Endothelial cell of umbilical vein (primary cell): ENCODE data around the gene DDX51. TPM values are rescaled to one million over a fixed set of nuclear protein-coding genes. Genes with fewer than 3 reads are reported as not detected.
"Not testable (repeated sequence)": the region's sequence is repeated elsewhere in the genome, so short reads cannot be mapped to it uniquely, and the experiment has no call there.

Experiments
- BruUV-seq: library from RNA; stranded (reverse); fragments of 400-500 nt; replicated peaks from 2 replicates; lab custom pipeline; 2021; lab: Mats Ljungman, UMichigan
- CTCF ChIA-PET: fragments of 300-600, 350-600 bp; sonication (Branson Sonifier 250); formaldehyde crosslinking; loops from one replicate; lab custom pipeline; 2021; ENCODE audit warnings: antibody characterized with exemption, inconsistent platforms; lab: Charles Lee
- POLR2A ChIA-PET: fragments of 300-600, 350-600 bp; sonication (Branson Sonifier 250); formaldehyde crosslinking; loops from one replicate; lab custom pipeline; 2021; ENCODE audit warnings: antibody characterized with exemption, inconsistent platforms; lab: Charles Lee
- DNase-seq: peaks from one replicate; pipeline ENCODE4 v3.0.0-alpha.2; 2011; ENCODE audit warnings: low read depth, low spot score
- FAIRE-seq: peaks from 2 replicates; lab custom pipeline; 2011; peaks lifted over from hg19 to GRCh38; lab: Jason Lieb, UNC
- H2AFZ ChIP-seq: 2 replicates; pipeline ENCODE4 v1.6.0; 2012; ENCODE audit warnings: low read depth, low read length, control low read depth, inconsistent platforms
- H3K27ac ChIP-seq: 2 replicates; pipeline ENCODE4 v1.5.1; 2011; ENCODE audit warnings: low read depth, mild to moderate bottlenecking, control low read depth, low read length, moderate library complexity; ENCODE audit not compliant: insufficient read depth
- H3K27me3 ChIP-seq, 2 experiments: 2 replicates each; pipeline versions ENCODE4 v1.6.0 to v1.6.1; 2011; ENCODE audit warnings: low read length in 2 of 2, mixed read lengths in 1 of 2; ENCODE audit not compliant: control insufficient read depth in 2 of 2, insufficient read depth in 2 of 2
- H3K36me3 ChIP-seq, 2 experiments: 2 replicates in 1 of 2; 3 replicates in 1 of 2; pipeline ENCODE4 v1.5.1; 2011; ENCODE audit warnings: low read length in 2 of 2, mild to moderate bottlenecking in 1 of 2, moderate library complexity in 1 of 2; ENCODE audit not compliant: control insufficient read depth in 2 of 2, insufficient read depth in 2 of 2; ENCODE audit errors: extremely low read depth in 1 of 2
- H3K4me1 ChIP-seq: 3 replicates; pipeline ENCODE4 v1.5.1; 2011; ENCODE audit warnings: mild to moderate bottlenecking, low read length; ENCODE audit not compliant: control insufficient read depth, insufficient read depth; ENCODE audit errors: extremely low read depth
- H3K4me2 ChIP-seq: 2 replicates; pipeline ENCODE4 v1.6.1; 2011; ENCODE audit warnings: low read length, control low read depth, mixed read lengths; ENCODE audit not compliant: insufficient read depth
- H3K4me3 ChIP-seq, 3 experiments: fragments of 200-600 bp in 1 of 3; sonication (generic), shearing (Covaris generic) in 1 of 3; replicated peaks in 1 of 3; 2 replicates each; pipeline ENCODE4 v1.5.1; 2011 to 2016; ENCODE audit warnings: control low read depth in 3 of 3, low read length in 3 of 3, mild to moderate bottlenecking in 2 of 3, inconsistent platforms in 1 of 3, low read depth in 1 of 3, moderate library complexity in 1 of 3; ENCODE audit not compliant: insufficient read depth in 1 of 3
- H3K79me2 ChIP-seq: 2 replicates; pipeline ENCODE4 v1.6.0; 2012; ENCODE audit warnings: low read length, inconsistent platforms; ENCODE audit not compliant: control insufficient read depth, insufficient read depth
- H3K9ac ChIP-seq: replicated peaks from 2 replicates; pipeline ENCODE3; 2011; ENCODE audit warnings: low read length, control low read depth; ENCODE audit not compliant: insufficient read depth; ENCODE audit errors: extremely low read depth
- H3K9me1 ChIP-seq: replicated peaks from 3 replicates; pipeline ENCODE4 v1.6.0; 2011; ENCODE audit warnings: mild to moderate bottlenecking, low read length; ENCODE audit not compliant: control insufficient read depth, insufficient read depth; ENCODE audit errors: extremely low read depth
- H3K9me3 ChIP-seq: replicated peaks from 2 replicates; pipeline ENCODE4 v1.5.1; 2012; ENCODE audit warnings: low read length, inconsistent platforms; ENCODE audit not compliant: control insufficient read depth, insufficient read depth
- H4K20me1 ChIP-seq: replicated peaks from 2 replicates; pipeline ENCODE3; 2011; ENCODE audit warnings: mild to moderate bottlenecking, low read length; ENCODE audit not compliant: control insufficient read depth, insufficient read depth; ENCODE audit errors: extremely low read depth
- EZH2 ChIP-seq: IDR thresholded peaks from 2 replicates; pipeline ENCODE4 v1.6.1; 2012; ENCODE audit warnings: borderline replicate concordance, low read depth, mild to moderate bottlenecking, moderate library complexity, low read length, inconsistent platforms; ENCODE audit not compliant: severe bottlenecking
- GATA2 ChIP-seq: IDR thresholded peaks from 2 replicates; pipeline ENCODE4 v1.7.0; 2011; ENCODE audit warnings: low read depth, mild to moderate bottlenecking, moderate library complexity, mixed read lengths, low read length; ENCODE audit not compliant: insufficient read length, insufficient read depth
- POLR2A ChIP-seq: IDR thresholded peaks from 2 replicates; pipeline ENCODE4 v1.6.1; 2012; ENCODE audit warnings: low read depth, mild to moderate bottlenecking, control low read depth, low read length
- POLR2AphosphoS5 ChIP-seq: IDR thresholded peaks from 2 replicates; pipeline ENCODE4 v1.6.1; 2012; ENCODE audit warnings: low read depth, mild to moderate bottlenecking, control low read depth, low read length, moderate library complexity; ENCODE audit not compliant: insufficient read depth
- dilution Hi-C: fragments of 300-500 bp; cut with MboI; formaldehyde crosslinking; loops from one replicate; pipeline ENCODE4 v1.15.0; 2019; ENCODE audit warnings: low sequenced_read_pairs; ENCODE audit not compliant: extremely low pct_ligation_motif_present
- intact Hi-C: fragments of 100-400 bp; cut with micrococcal nuclease; formaldehyde crosslinking; loops from one replicate; pipeline ENCODE4 v1.10.0; 2022
- polyA plus RNA-seq, 4 experiments: library from polyadenylated mRNA; depleted of rRNA in 3 of 4; stranded (reverse) in 3 of 4; unstranded in 1 of 4; fragments of >200 nt; gene quantifications; 2 replicates each; pipeline versions ENCODE4 v1.2.1 to v1.2.3, GENCODE V29; 2011 to 2012; ENCODE audit warnings: missing spikeins in 1 of 4
- total RNA-seq: library from RNA; stranded (reverse); gene quantifications from 2 replicates; pipeline ENCODE4 v1.2.3, GENCODE V29; 2021
- TF ChIP-seq, protein P1 (sequence below), 2 donors: IDR thresholded peaks; 1 replicate in 1 of 2; 2 replicates in 1 of 2; pipeline ENCODE4 v1.5.1; 2011; ENCODE audit warnings: low read length in 2 of 2, mild to moderate bottlenecking in 2 of 2, moderate library complexity in 2 of 2, control low read depth in 1 of 2, inconsistent platforms in 1 of 2, low read depth in 1 of 2; ENCODE audit not compliant: insufficient read depth in 1 of 2; ENCODE audit errors: extremely low read depth in 1 of 2

DDX51 gene
- total and polyA plus RNA-seq, 2 donors (not counting 3 experiments of a cell fraction or from before 2014, with no cell fraction given): 11.4 to 23.5 TPM

DNA sequence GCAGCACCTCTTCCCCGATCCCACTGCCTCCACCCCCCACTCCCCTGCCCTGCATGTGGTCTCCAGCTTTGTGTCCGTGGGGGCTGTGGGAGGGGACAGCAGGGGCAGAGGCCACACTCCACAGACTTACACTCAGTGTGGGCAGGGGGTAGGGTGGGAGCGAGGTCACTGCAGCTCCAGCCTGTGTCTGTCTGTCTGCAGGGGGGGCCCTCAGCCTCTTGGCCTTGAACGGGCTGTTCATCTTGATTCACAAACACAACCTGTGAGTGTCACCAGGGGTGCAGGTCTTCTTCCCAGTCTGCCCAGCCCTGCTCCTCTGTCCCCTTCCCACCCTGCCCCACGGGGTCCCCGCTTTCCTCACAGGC, 6.6 kb upstream of the DDX51 start:
- no peak for DNase-seq
- no peak overlapping the region for H2AFZ ChIP-seq
- no peaks in the 10 kb centered on the region for H3K27me3 ChIP-seq
- no peak for TF ChIP-seq POLR2A
- TF ChIP-seq, protein P1, sequence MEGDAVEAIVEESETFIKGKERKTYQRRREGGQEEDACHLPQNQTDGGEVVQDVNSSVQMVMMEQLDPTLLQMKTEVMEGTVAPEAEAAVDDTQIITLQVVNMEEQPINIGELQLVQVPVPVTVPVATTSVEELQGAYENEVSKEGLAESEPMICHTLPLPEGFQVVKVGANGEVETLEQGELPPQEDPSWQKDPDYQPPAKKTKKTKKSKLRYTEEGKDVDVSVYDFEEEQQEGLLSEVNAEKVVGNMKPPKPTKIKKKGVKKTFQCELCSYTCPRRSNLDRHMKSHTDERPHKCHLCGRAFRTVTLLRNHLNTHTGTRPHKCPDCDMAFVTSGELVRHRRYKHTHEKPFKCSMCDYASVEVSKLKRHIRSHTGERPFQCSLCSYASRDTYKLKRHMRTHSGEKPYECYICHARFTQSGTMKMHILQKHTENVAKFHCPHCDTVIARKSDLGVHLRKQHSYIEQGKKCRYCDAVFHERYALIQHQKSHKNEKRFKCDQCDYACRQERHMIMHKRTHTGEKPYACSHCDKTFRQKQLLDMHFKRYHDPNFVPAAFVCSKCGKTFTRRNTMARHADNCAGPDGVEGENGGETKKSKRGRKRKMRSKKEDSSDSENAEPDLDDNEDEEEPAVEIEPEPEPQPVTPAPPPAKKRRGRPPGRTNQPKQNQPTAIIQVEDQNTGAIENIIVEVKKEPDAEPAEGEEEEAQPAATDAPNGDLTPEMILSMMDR (IDR thresholded peaks at IDR 0.05; ENCODE audit: extremely low read depth in 1 of 2, insufficient read depth in 1 of 2, low read depth in 1 of 2, low read length in 2 of 2): no peak
- TF ChIP-seq EZH2: no peak
- no peak for TF ChIP-seq GATA2
- TF ChIP-seq POLR2AphosphoS5: no peak
- H3K4me2 ChIP-seq: no peak overlapping the region
- no peak overlapping the region for H3K27ac ChIP-seq
- ChIA-PET CTCF (no interaction called here), POLR2A (no interaction called here)
- dilution Hi-C loops: no loop called here
- no peaks in the 10 kb centered on the region for H4K20me1 ChIP-seq
- peaks cover 4% of the 10 kb centered on the region for H3K79me2 ChIP-seq
- H3K9ac ChIP-seq: no peak overlapping the region
- no peaks in the 10 kb centered on the region for H3K4me1 ChIP-seq
- no peak overlapping the region for H3K4me3 ChIP-seq
- no peaks in the 10 kb centered on the region for H3K9me3 ChIP-seq
- H3K36me3 ChIP-seq: peaks cover 0 to 6% of the 10 kb centered on the region in 2 experiments
- no peaks in the 10 kb centered on the region for H3K9me1 ChIP-seq
- no TSS peak for BruUV-seq
- FAIRE-seq: no peak
- intact Hi-C loops: no loop called here

DNA sequence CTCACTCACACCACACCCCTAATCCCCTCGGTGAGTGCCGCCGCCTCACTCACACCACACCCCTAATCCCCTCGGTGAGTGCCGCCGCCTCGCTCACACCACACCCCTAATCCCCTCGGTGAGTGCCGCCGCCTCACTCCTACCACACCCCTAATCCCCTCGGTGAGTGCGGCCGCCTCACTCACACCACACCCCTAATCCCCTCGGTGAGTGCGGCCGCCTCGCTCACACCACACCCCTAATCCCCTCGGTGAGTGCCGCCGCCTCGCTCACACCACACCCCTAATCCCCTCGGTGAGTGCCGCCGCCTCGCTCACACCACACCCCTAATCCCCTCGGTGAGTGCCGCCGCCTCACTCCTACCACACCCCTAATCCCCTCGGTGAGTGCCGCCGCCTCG, 5.4 kb upstream of the DDX51 start:
- H4K20me1 ChIP-seq, CTCF ChIA-PET, POLR2A ChIA-PET, FAIRE-seq, BruUV-seq, DNase-seq, intact Hi-C loops, H3K9me3 ChIP-seq, H3K9me1 ChIP-seq, H3K27ac ChIP-seq, H3K27me3 ChIP-seq, dilution Hi-C loops, H3K4me3 ChIP-seq, H3K36me3 ChIP-seq, H3K4me1 ChIP-seq, H2AFZ ChIP-seq, H3K4me2 ChIP-seq, H3K9ac ChIP-seq: not testable (repeated sequence)
- H3K79me2 ChIP-seq: peaks cover 17% of the 10 kb centered on the region
